Parathyroid adenoma (tissue), 2 donors: ENCODE results near the gene SLC39A3.
A peak's percentile ranks its signal among the peaks of the same experiment; 100 is the strongest.

Experiments used
- H2AFZ ChIP-seq: fragments of 300-600 bp; sonication (generic); one replicate; pipeline ENCODE4 v1.7.0; 2017; ENCODE audit warnings: antibody characterized with exemption, mild to moderate bottlenecking
- H3K27ac ChIP-seq: fragments of 300-600 bp; sonication (generic); one replicate; pipeline ENCODE4 v1.7.0; 2017
- H3K27me3 ChIP-seq: fragments of 300-600 bp; sonication (generic); one replicate; pipeline ENCODE4 v1.7.0; 2017; ENCODE audit warnings: low read length; ENCODE audit not compliant: control insufficient read depth, insufficient read depth
- H3K36me3 ChIP-seq: fragments of 300-600 bp; sonication (generic); one replicate; pipeline ENCODE4 v1.7.0; 2017; ENCODE audit warnings: low read length; ENCODE audit not compliant: control insufficient read depth, insufficient read depth
- H3K4me1 ChIP-seq: fragments of 300-600 bp; sonication (generic); one replicate; pipeline ENCODE4 v1.7.0; 2017; ENCODE audit warnings: control low read depth
- H3K4me2 ChIP-seq: fragments of 300-600 bp; sonication (generic); one replicate; pipeline ENCODE4 v1.7.0; 2017; ENCODE audit warnings: low read length
- H3K4me3 ChIP-seq: fragments of 300-600 bp; sonication (generic); one replicate; pipeline ENCODE4 v1.7.0; 2017; ENCODE audit warnings: low read depth, low read length
- H3K79me2 ChIP-seq: fragments of 300-600 bp; sonication (generic); one replicate; pipeline ENCODE4 v1.7.0; 2017; ENCODE audit warnings: control low read depth
- H3K9ac ChIP-seq: fragments of 300-600 bp; sonication (generic); one replicate; pipeline ENCODE4 v1.7.0; 2017; ENCODE audit warnings: mild to moderate bottlenecking
- H3K9me3 ChIP-seq: fragments of 300-600 bp; sonication (generic); one replicate; pipeline ENCODE4 v1.7.0; 2017; ENCODE audit warnings: low read length; ENCODE audit not compliant: control insufficient read depth
- CTCF ChIP-seq: fragments of 300-600 bp; sonication (generic); IDR thresholded peaks from one replicate; pipeline ENCODE4 v1.7.0; 2017; ENCODE audit warnings: antibody characterized with exemption, mild to moderate bottlenecking
- donor health status: primary hyperparathyroidism.

SLC39A3 gene

GRCh38 chr19:2685204-2685704, 54.6 kb downstream of the SLC39A3 start:
- Histone ChIP-seq H2AFZ (no peak overlapping the region), H3K4me2 (no peak overlapping the region), H3K4me1 (peaks cover 3% of the 10 kb centered on the region), H3K79me2 (peaks cover 2% of the 10 kb centered on the region), H3K9ac (no peak overlapping the region), H3K4me3 (no peak overlapping the region), H3K27me3 (no peaks in the 10 kb centered on the region), H3K36me3 (no peaks in the 10 kb centered on the region), H3K9me3 (no peaks in the 10 kb centered on the region), H3K27ac (no peak overlapping the region)
- no peak for TF ChIP-seq CTCF

- TF ChIP-seq CTCF = no peak
- Histone ChIP-seq H3K79me2 (no peaks in the 10 kb centered on the region), H3K9ac (no peak overlapping the region), H3K4me2 (no peak overlapping the region), H3K9me3 (no peaks in the 10 kb centered on the region), H3K27me3 (no peaks in the 10 kb centered on the region), H3K4me1 (peaks cover 3% of the 10 kb centered on the region), H3K36me3 (no peaks in the 10 kb centered on the region), H3K27ac (no peak overlapping the region), H2AFZ (peak overlapping the region; percentile 38), H3K4me3 (no peak overlapping the region)
Measured at GRCh38 chr19:2683430-2684003, 56.3 kb downstream of the SLC39A3 start.
